Neural crest cell (in vitro differentiated cells): ENCODE data around the gene ZNF189. TPM values are rescaled to one million over a fixed set of nuclear protein-coding genes. Genes with fewer than 3 reads are reported as not detected.

Source experiments
- DNase-seq: peaks from one replicate; pipeline ENCODE4 v3.0.0; 2021; ENCODE audit warnings: low read depth, mixed read lengths, low spot score
- H3K27ac Mint-ChIP-seq: one replicate; pipeline ENCODE4 v1.8.0; 2021; ENCODE audit warnings: mild to moderate bottlenecking, mixed read lengths; ENCODE audit not compliant: unreplicated experiment
- H3K27me3 Mint-ChIP-seq: 2 replicates; pipeline ENCODE4 v1.8.0; 2021; ENCODE audit warnings: low read depth, mild to moderate bottlenecking, mixed read lengths
- H3K36me3 Mint-ChIP-seq: 2 replicates; pipeline ENCODE4 v1.8.0; 2021; ENCODE audit warnings: low read depth, mild to moderate bottlenecking, mixed read lengths
- H3K4me1 Mint-ChIP-seq: 2 replicates; pipeline ENCODE4 v1.8.0; 2021; ENCODE audit warnings: mixed read lengths
- H3K4me3 Mint-ChIP-seq: one replicate; pipeline ENCODE4 v1.8.0; 2021; ENCODE audit warnings: mild to moderate bottlenecking, mixed read lengths
- H3K9me3 Mint-ChIP-seq: 2 replicates; pipeline ENCODE4 v1.8.0; 2021; ENCODE audit warnings: mixed read lengths
- CTCF ChIP-seq: fragments of 200-600 bp; sonication (generic); conservative IDR thresholded peaks from 2 replicates; pipeline ENCODE4 v1.5.0; 2021; ENCODE audit warnings: antibody characterized with exemption, mild to moderate bottlenecking
- total RNA-seq: library from RNA; stranded (reverse); gene quantifications from 2 replicates; pipeline ENCODE4 v1.2.1, GENCODE V29; 2021

ZNF189 gene
- total RNA-seq, 1 donor from 2014 or later = 24.0 TPM

GRCh38 chr9:101393135-101393534 is 5.5 kb upstream of the ZNF189 start:
- H3K9me3 Mint-ChIP-seq = peaks cover 25% of the 10 kb centered on the region
- no peaks in the 10 kb centered on the region for H3K27me3 Mint-ChIP-seq
- DNase-seq = no peak
- H3K4me1 Mint-ChIP-seq = peaks cover 21% of the 10 kb centered on the region
- peaks cover 80% of the 10 kb centered on the region for H3K36me3 Mint-ChIP-seq
- TF ChIP-seq CTCF = no peak
- H3K27ac Mint-ChIP-seq = no peak overlapping the region
- no peak overlapping the region for H3K4me3 Mint-ChIP-seq

- TF ChIP-seq CTCF = no peak
- Mint-ChIP-seq H3K27me3 (no peaks in the 10 kb centered on the region), H3K9me3 (peaks cover 29% of the 10 kb centered on the region), H3K4me3 (peak overlapping the region; percentile 43), H3K27ac (no peak overlapping the region), H3K36me3 (peaks cover 73% of the 10 kb centered on the region), H3K4me1 (peaks cover 27% of the 10 kb centered on the region)
- DNase-seq = no peak
Observed at GRCh38 chr9:101394687-101395086, 4.0 kb upstream of the ZNF189 start.

- Mint-ChIP-seq H3K36me3 (peaks cover 71% of the 10 kb centered on the region), H3K27ac (peak overlapping the region; percentile 100), H3K9me3 (peaks cover 17% of the 10 kb centered on the region), H3K4me3 (peak overlapping the region; percentile 100), H3K4me1 (peaks cover 45% of the 10 kb centered on the region), H3K27me3 (no peaks in the 10 kb centered on the region)
- no peak for DNase-seq
- no peak for TF ChIP-seq CTCF
Observed at GRCh38 chr9:101397746-101398067, 944 bp upstream of the ZNF189 start.

- H3K27ac Mint-ChIP-seq = peak overlapping the region; percentile 100
- no peak for DNase-seq
- peak overlapping the region; percentile 100 for H3K4me3 Mint-ChIP-seq
- TF ChIP-seq CTCF = no peak
- H3K4me1 Mint-ChIP-seq = peaks cover 45% of the 10 kb centered on the region
- no peaks in the 10 kb centered on the region for H3K27me3 Mint-ChIP-seq
- H3K36me3 Mint-ChIP-seq = peaks cover 74% of the 10 kb centered on the region
- peaks cover 24% of the 10 kb centered on the region for H3K9me3 Mint-ChIP-seq
Observed at GRCh38 chr9:101398930-101399642, 435 bp downstream of the ZNF189 start.

GRCh38 chr9:101399643-101399970 is 956 bp downstream of the ZNF189 start:
- Mint-ChIP-seq H3K27ac (peak overlapping the region; percentile 100), H3K4me3 (peak overlapping the region; percentile 100), H3K4me1 (peaks cover 42% of the 10 kb centered on the region), H3K27me3 (no peaks in the 10 kb centered on the region), H3K9me3 (peaks cover 21% of the 10 kb centered on the region), H3K36me3 (peaks cover 74% of the 10 kb centered on the region)
- DNase-seq = no peak
- no peak for TF ChIP-seq CTCF
